Measurements from ENCODE around the gene TNNI3.

TNNI3 gene

DNA sequence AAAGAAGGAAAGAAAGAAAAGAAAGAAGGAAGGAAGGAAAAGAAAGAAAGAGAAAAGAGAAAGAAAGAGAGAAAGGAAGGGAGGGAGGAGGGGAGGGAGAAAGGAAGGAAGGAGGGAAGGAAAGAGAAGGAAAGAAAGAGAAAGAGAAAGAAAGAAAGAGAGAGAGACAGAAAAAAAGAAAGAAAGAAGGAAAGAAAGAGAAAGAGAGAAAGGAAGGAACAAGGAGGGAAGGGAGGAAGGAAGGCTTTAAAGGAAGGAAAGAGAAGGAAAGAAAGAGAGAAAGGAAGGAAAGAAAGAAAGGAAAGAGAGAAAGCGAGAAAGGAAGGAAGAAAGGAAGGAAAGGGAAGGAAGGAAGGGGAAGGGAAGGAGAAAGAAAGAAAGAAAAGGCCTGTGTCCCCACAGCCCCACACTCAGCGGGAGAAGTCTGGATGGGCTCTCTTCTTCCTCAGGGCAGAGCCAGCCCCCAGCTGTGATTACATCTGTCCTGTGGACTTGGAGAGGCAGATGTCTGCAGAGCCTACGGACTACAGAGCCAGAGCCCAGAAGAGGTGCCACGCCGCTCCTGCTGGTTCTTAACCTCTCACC, 42.2 kb upstream of the TNNI3 start:
- no peaks in the 10 kb centered on the region for H3K9me2 ChIP-seq (replicated peaks; ENCODE audit: insufficient read depth, low read length)
- no peak overlapping the region for H3K27ac ChIP-seq (ENCODE audit: low read length)
- no peak for DNase-seq
- no peak overlapping the region for H3K9ac ChIP-seq (ENCODE audit: low read length)
- H3K4me3 ChIP-seq (ENCODE audit: low read length): no peak overlapping the region
- H3K4me1 ChIP-seq (ENCODE audit: low read length): no peaks in the 10 kb centered on the region
- no peaks in the 10 kb centered on the region for H4K20me1 ChIP-seq (ENCODE audit: insufficient read depth, low read length)
- no peak for TF ChIP-seq EZH2phosphoT487 (IDR thresholded peaks at IDR 0.05; ENCODE audit: low read length)
- TF ChIP-seq, protein P1, sequence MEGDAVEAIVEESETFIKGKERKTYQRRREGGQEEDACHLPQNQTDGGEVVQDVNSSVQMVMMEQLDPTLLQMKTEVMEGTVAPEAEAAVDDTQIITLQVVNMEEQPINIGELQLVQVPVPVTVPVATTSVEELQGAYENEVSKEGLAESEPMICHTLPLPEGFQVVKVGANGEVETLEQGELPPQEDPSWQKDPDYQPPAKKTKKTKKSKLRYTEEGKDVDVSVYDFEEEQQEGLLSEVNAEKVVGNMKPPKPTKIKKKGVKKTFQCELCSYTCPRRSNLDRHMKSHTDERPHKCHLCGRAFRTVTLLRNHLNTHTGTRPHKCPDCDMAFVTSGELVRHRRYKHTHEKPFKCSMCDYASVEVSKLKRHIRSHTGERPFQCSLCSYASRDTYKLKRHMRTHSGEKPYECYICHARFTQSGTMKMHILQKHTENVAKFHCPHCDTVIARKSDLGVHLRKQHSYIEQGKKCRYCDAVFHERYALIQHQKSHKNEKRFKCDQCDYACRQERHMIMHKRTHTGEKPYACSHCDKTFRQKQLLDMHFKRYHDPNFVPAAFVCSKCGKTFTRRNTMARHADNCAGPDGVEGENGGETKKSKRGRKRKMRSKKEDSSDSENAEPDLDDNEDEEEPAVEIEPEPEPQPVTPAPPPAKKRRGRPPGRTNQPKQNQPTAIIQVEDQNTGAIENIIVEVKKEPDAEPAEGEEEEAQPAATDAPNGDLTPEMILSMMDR (IDR thresholded peaks at IDR 0.05; ENCODE audit: low read length): no peak
- no peak for TF ChIP-seq EZH2 (optimal IDR thresholded peaks at IDR 0.05; ENCODE audit: low read depth, low read length)
- H3K27me3 ChIP-seq (replicated peaks; ENCODE audit: insufficient read depth, low read length): peaks cover 89% of the 10 kb centered on the region
- no peaks in the 10 kb centered on the region for H3K79me2 ChIP-seq (ENCODE audit: low read length)
- no peaks in the 10 kb centered on the region for H3K9me3 ChIP-seq (replicated peaks; ENCODE audit: insufficient read depth, low read length)
- H2AFZ ChIP-seq (ENCODE audit: low read length): no peak overlapping the region
- H3K4me2 ChIP-seq (ENCODE audit: low read depth, low read length): no peak overlapping the region
- no peaks in the 10 kb centered on the region for H3F3A ChIP-seq (ENCODE audit: insufficient read depth, low read length)
- H3K36me3 ChIP-seq (replicated peaks; ENCODE audit: insufficient read depth, low read length): no peaks in the 10 kb centered on the region

DNA sequence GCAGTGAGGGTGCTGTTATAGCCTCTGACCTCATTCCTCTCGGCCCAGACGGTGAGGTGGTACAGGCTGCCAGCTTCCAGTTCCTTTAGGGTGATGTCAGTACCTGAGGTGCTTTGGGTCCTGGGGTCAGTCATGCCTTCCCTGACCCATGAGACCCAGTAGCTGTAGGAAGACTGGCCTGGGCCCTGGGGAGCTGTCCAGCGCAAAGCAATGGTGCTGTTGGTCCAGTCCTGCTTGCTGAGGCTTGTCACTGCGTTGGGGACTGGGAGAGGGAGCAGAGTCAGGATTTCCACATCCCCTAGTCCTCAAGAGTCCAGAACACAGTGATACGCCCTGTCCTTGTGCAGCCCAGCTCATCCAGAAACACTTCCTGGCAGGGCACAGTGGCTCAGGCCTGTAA, 41.1 kb upstream of the TNNI3 start:
- H3K4me3 ChIP-seq (ENCODE audit: low read length): no peak overlapping the region

DNA sequence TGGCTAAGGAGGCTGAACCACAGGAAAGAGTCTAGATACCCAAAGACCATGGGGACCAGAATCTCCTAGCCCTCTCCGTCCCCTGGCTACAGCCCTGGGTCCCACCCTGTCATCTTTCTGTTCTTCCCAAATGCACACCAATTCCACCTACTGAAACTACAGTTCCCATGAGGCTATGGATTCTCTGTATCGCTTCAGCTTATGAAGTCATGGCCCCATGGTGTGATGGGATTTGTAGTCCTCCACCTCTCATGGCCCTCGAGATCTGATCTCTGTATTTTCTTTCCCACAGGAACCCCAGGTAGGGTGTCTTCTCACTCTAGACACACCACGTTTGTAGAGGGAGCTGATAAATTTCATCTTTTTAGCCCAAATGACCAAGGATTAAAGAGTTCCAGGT, 40.0 kb upstream of the TNNI3 start:
- no peak overlapping the region for H3K9ac ChIP-seq (ENCODE audit: low read length)
- no peaks in the 10 kb centered on the region for H3K4me1 ChIP-seq (ENCODE audit: low read length)
- H3K4me3 ChIP-seq (ENCODE audit: low read length): no peak overlapping the region
- H3K27me3 ChIP-seq (replicated peaks; ENCODE audit: insufficient read depth, low read length): peaks cover 96% of the 10 kb centered on the region
- no peak overlapping the region for H3K27ac ChIP-seq (ENCODE audit: low read length)
- no peak overlapping the region for H3K4me2 ChIP-seq (ENCODE audit: low read depth, low read length)
- H3K36me3 ChIP-seq (replicated peaks; ENCODE audit: insufficient read depth, low read length): no peaks in the 10 kb centered on the region
- no peak overlapping the region for H2AFZ ChIP-seq (ENCODE audit: low read length)
- TF ChIP-seq, protein P1 (IDR thresholded peaks at IDR 0.05; ENCODE audit: low read length): no peak
- TF ChIP-seq EZH2phosphoT487 (IDR thresholded peaks at IDR 0.05; ENCODE audit: low read length) (no peak), EZH2 (optimal IDR thresholded peaks at IDR 0.05; ENCODE audit: low read depth, low read length) (no peak)
- no peaks in the 10 kb centered on the region for H4K20me1 ChIP-seq (ENCODE audit: insufficient read depth, low read length)
- DNase-seq: no peak
- no peaks in the 10 kb centered on the region for H3K79me2 ChIP-seq (ENCODE audit: low read length)
- H3F3A ChIP-seq (ENCODE audit: insufficient read depth, low read length): no peaks in the 10 kb centered on the region
- H3K9me3 ChIP-seq (replicated peaks; ENCODE audit: insufficient read depth, low read length): no peaks in the 10 kb centered on the region
- no peaks in the 10 kb centered on the region for H3K9me2 ChIP-seq (replicated peaks; ENCODE audit: insufficient read depth, low read length)

More for the DNA sequence above, 41.1 kb upstream of the TNNI3 start:
- no peak overlapping the region for H3K27ac ChIP-seq (ENCODE audit: low read length)
- peaks cover 89% of the 10 kb centered on the region for H3K27me3 ChIP-seq (replicated peaks; ENCODE audit: insufficient read depth, low read length)
- H3K79me2 ChIP-seq (ENCODE audit: low read length): no peaks in the 10 kb centered on the region
- no peaks in the 10 kb centered on the region for H3K4me1 ChIP-seq (ENCODE audit: low read length)
- H2AFZ ChIP-seq (ENCODE audit: low read length): no peak overlapping the region
- no peaks in the 10 kb centered on the region for H3F3A ChIP-seq (ENCODE audit: insufficient read depth, low read length)
- H4K20me1 ChIP-seq (ENCODE audit: insufficient read depth, low read length): no peaks in the 10 kb centered on the region
- no peaks in the 10 kb centered on the region for H3K36me3 ChIP-seq (replicated peaks; ENCODE audit: insufficient read depth, low read length)
- no peaks in the 10 kb centered on the region for H3K9me2 ChIP-seq (replicated peaks; ENCODE audit: insufficient read depth, low read length)
- TF ChIP-seq, protein P1 (IDR thresholded peaks at IDR 0.05; ENCODE audit: low read length): no peak
- TF ChIP-seq EZH2phosphoT487 (IDR thresholded peaks at IDR 0.05; ENCODE audit: low read length) (no peak), EZH2 (optimal IDR thresholded peaks at IDR 0.05; ENCODE audit: low read depth, low read length) (no peak)
- no peak overlapping the region for H3K9ac ChIP-seq (ENCODE audit: low read length)
- H3K4me2 ChIP-seq (ENCODE audit: low read depth, low read length): no peak overlapping the region
- H3K9me3 ChIP-seq (replicated peaks; ENCODE audit: insufficient read depth, low read length): no peaks in the 10 kb centered on the region
- DNase-seq: no peak
